GM12875 (cell line): Measurements from ENCODE around the gene STRBP.
"Not testable (repeated sequence)": the region's sequence is repeated elsewhere in the genome, so short reads cannot be mapped to it uniquely, and the experiment has no call there.

ENCODE experiments used
- H3K4me3 ChIP-seq: one replicate; pipeline ENCODE4 v1.5.1; 2011; ENCODE audit warnings: low read depth, low read length, control low read depth
- CTCF ChIP-seq: IDR thresholded peaks from 2 replicates; pipeline ENCODE4 v1.5.1; 2011; ENCODE audit warnings: low read depth, mild to moderate bottlenecking, control low read depth, inconsistent platforms, low read length, moderate library complexity, borderline replicate concordance; ENCODE audit not compliant: insufficient read depth

The STRBP gene

DNA sequence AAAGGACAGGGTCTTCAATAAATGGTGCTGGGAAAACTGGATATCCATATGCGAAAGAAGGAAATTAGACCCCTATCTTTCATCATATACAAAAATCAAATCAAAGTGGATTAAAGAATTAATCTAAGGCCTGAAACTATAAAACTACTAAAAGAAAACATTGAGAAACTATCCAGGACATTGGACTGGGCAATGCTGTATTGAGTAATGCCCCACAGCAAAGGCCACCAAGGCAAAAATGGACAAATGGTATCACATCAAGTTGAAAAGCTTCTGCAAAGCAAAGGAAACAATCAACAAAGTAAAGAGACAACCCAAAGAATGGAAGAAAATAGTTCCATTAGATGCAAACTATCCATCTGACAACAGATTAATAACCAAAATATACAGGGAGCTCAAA lies 72.3 kb downstream of the STRBP start:
- no peak for TF ChIP-seq CTCF

DNA sequence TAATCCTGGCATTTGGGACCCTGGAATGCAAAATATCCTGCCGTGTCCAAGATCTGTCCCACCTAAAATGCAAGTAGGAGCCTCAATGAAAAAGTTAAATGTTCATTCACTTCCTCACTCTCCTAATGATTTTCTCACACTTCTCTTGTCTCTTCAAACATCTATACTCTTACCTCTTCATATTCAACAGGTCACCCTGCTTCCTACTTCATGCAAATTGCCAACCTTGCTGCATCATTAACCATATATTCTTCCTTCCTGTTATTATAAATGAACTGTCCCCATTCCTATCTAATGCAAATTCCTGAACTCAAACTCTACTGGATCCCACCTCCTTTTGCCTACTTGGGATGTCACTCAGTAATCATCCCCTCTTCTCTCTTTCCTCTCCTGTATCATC lies 74.4 kb downstream of the STRBP start:
- TF ChIP-seq CTCF = no peak
- no peak overlapping the region for H3K4me3 ChIP-seq

More for the DNA sequence above, 72.3 kb downstream of the STRBP start:
- no peak overlapping the region for H3K4me3 ChIP-seq

DNA sequence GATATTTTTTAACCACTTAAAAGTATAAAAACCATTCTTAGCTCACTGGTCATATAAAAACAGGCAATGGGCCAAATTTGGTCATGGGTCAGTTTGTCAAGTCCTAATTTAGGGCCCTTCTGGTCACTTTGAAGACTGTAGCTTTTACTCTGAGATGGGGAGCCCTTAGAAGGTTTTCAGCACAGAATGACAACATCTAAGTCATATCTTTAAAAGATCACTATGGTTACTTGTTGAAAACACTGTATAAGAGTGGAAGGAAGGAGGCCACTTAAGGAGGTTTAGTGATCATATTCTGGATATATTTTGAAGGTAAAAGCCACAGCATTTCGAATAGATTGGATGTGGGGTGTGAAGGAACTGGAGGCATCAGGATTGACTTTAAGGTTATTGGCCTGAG lies 76.7 kb downstream of the STRBP start:
- no peak for TF ChIP-seq CTCF

DNA sequence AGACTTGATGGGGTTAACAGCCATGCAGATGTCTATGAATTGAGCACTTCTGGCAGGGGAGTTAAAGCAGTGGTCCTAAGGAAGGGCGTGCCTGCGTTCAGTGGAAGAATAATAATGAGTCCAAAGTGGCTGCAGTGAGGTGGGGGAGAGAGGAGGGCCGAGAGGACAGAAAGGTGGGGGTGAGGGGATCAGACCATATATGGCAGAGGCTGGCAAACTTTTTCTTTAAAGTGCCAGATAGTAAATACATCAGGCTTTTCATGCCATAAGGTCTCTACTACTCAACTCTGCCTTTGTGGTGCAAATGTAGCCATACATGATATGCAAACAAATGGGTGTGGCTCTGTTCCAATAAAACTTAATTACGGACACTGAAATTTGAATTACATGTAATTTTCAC lies 77.1 kb downstream of the STRBP start:
- H3K4me3 ChIP-seq = no peak overlapping the region
- TF ChIP-seq CTCF = no peak

More for the DNA sequence above, 76.7 kb downstream of the STRBP start:
- no peak overlapping the region for H3K4me3 ChIP-seq

DNA sequence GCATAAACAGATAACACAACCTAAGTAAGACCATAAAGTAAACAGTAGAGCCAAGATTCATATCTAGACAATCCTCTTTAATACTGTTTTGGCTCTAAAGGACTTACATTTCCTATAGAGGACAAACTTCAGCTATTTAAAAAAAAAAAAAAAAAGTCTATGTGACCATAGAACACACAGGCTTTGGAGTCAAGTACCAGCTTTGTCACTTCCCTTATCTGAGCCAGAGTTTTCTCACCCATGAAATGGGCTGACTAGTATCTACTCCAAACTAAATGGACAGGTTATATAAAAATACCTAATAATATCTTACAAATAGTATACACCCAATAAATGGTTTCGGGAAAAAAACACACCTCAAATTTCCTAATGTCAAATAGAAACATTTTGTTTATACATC lies 81.3 kb downstream of the STRBP start:
- no peak for TF ChIP-seq CTCF
- no peak overlapping the region for H3K4me3 ChIP-seq

- not testable (repeated sequence) for H3K4me3 ChIP-seq
Observed at GRCh38 chr9:123186029-123186428, 82.4 kb downstream of the STRBP start.

- no peak overlapping the region for H3K4me3 ChIP-seq
- no peak for TF ChIP-seq CTCF
Observed at GRCh38 chr9:123176949-123177348, 91.4 kb downstream of the STRBP start.

GRCh38 chr9:123175854-123176629 lies 92.3 kb downstream of the STRBP start:
- TF ChIP-seq CTCF = no peak
- H3K4me3 ChIP-seq = no peak overlapping the region
